HTR-8/SVneo (cell line): ENCODE data around the gene EFS.

Source experiments
- DNase-seq: peaks from one replicate; pipeline ENCODE4 v3.0.0; 2011; ENCODE audit warnings: low spot score, mixed read lengths; ENCODE audit not compliant: insufficient read length
- FAIRE-seq: peaks from 2 replicates; lab custom pipeline; 2011; peaks lifted over from hg19 to GRCh38; lab: Jason Lieb, UNC

Gene EFS

GRCh38 chr14:23360496-23360895, 4.5 kb downstream of the EFS start:
- FAIRE-seq (no peak), DNase-seq (no peak)

- FAIRE-seq (no peak), DNase-seq (no peak)
Measured at GRCh38 chr14:23359722-23360447, 5.1 kb downstream of the EFS start.

GRCh38 chr14:23359167-23359626, 5.8 kb downstream of the EFS start:
- FAIRE-seq = no peak
- no peak for DNase-seq

- FAIRE-seq = no peak
Measured at GRCh38 chr14:23358553-23359166, 6.3 kb downstream of the EFS start.

GRCh38 chr14:23358042-23358441, 6.9 kb downstream of the EFS start:
- DNase-seq (no peak), FAIRE-seq (no peak)

More at GRCh38 chr14:23358553-23359166, 6.3 kb downstream of the EFS start:
- DNase-seq = no peak

- no peak for FAIRE-seq
- DNase-seq = no peak
Measured at GRCh38 chr14:23357261-23357660, 7.7 kb downstream of the EFS start.

- FAIRE-seq (no peak), DNase-seq (no peak)
Measured at GRCh38 chr14:23356662-23357061, 8.3 kb downstream of the EFS start.

- FAIRE-seq = no peak
- no peak for DNase-seq
Measured at GRCh38 chr14:23355871-23356435, 9.0 kb downstream of the EFS start.

- FAIRE-seq = no peak
- DNase-seq = no peak
Measured at GRCh38 chr14:23354990-23355389, 10.0 kb downstream of the EFS start.

- DNase-seq (no peak), FAIRE-seq (no peak)
Measured at GRCh38 chr14:23353433-23353780, 11.6 kb downstream of the EFS start.

GRCh38 chr14:23352506-23353432, 12.2 kb downstream of the EFS start, which contains the start of gene SLC22A17:
SLC22A17 (minus strand) TSS chr14:23352887.
- FAIRE-seq (no peak), DNase-seq (peak; percentile 78)

GRCh38 chr14:23351681-23352505, 13.1 kb downstream of the EFS start:
- DNase-seq (no peak), FAIRE-seq (no peak)

GRCh38 chr14:23349156-23349845, 15.7 kb downstream of the EFS start:
- DNase-seq (no peak), FAIRE-seq (no peak)

GRCh38 chr14:23348297-23348655, 16.7 kb downstream of the EFS start:
- no peak for FAIRE-seq
- DNase-seq = no peak

GRCh38 chr14:23347406-23348296, 17.3 kb downstream of the EFS start:
- no peak for DNase-seq
- no peak for FAIRE-seq

- FAIRE-seq (no peak), DNase-seq (no peak)
Measured at GRCh38 chr14:23346693-23347405, 18.1 kb downstream of the EFS start.

GRCh38 chr14:23345987-23346692, 18.8 kb downstream of the EFS start:
- DNase-seq = no peak
- no peak for FAIRE-seq
